ENCODE measurements around the gene B4GALT5. TPM values are rescaled to one million over a fixed set of nuclear protein-coding genes. Genes with fewer than 3 reads are reported as not detected.

Gene B4GALT5
- total and polyA plus RNA-seq, 7 experiments from 2014 or later = 0.14 to 23.1 (median 3.6) TPM

- DNase-seq (no peak), ATAC-seq (peak; percentile 18)
- Mint-ChIP-seq H3K27ac (peak overlapping the region in 1 of 9 donors; percentile 97), H3K27me3 (peaks cover 0 to 17% (median 4%) of the 10 kb centered on the region in 5 donors), H3K4me3 (peak overlapping the region in 1 of 10 donors; percentile 61), H3K4me1 (peaks cover 0 to 78% (median 0%) of the 10 kb centered on the region in 7 donors), H3K9me3 (peaks cover 0 to 17% (median 0%) of the 10 kb centered on the region in 11 donors), H3K36me3 (peaks cover 0 to 41% (median 0%) of the 10 kb centered on the region in 5 donors)
- Histone ChIP-seq H3K27me3 (ENCODE audit: control insufficient read depth in 2 of 2, insufficient read depth in 2 of 2, low read length in 2 of 2) (no peaks in the 10 kb centered on the region), H3K9me3 (ENCODE audit: control insufficient read depth in 2 of 3, low read length in 3 of 3) (no peaks in the 10 kb centered on the region), H3K4me1 (ENCODE audit: control insufficient read depth in 2 of 2, insufficient read depth in 2 of 2, low read length in 2 of 2) (peaks cover 0 to 27% of the 10 kb centered on the region in 2 donors), H3K27ac (ENCODE audit: low read depth, low read length) (no peak overlapping the region), H3K36me3 (ENCODE audit: control insufficient read depth in 2 of 3, insufficient read depth in 3 of 3, low read length in 3 of 3) (no peaks in the 10 kb centered on the region), H3K4me3 (ENCODE audit: low read length) (no peak overlapping the region)
- intact Hi-C loops (cut with micrococcal nuclease) = loop anchor here in 1 of 2 donors (5.0 to 10.0 kb wide), 3 partner anchors 212 to 1812 kb away; partner anchors contain the start of gene PTPN1
- ChIA-PET CTCF (no interaction called here), POLR2A (no interaction called here)
These were observed 123.3 kb downstream of the B4GALT5 start for GRCh38 chr20:49590163-49591017.

- peaks cover 0 to 77% (median 0%) of the 10 kb centered on the region in 7 donors for H3K4me1 Mint-ChIP-seq
- CTCF ChIA-PET = no interaction called here
- H3K36me3 Mint-ChIP-seq = peaks cover 0 to 37% (median 0%) of the 10 kb centered on the region in 5 donors
- peaks cover 0 to 15% (median 9%) of the 10 kb centered on the region in 5 donors for H3K27me3 Mint-ChIP-seq
- no peaks in the 10 kb centered on the region for H3K9me3 ChIP-seq (ENCODE audit: control insufficient read depth in 2 of 3, low read length in 3 of 3)
- no peak overlapping the region for H3K4me3 ChIP-seq (ENCODE audit: low read length)
- DNase-seq = no peak
- H3K36me3 ChIP-seq (ENCODE audit: control insufficient read depth in 2 of 3, insufficient read depth in 3 of 3, low read length in 3 of 3) = no peaks in the 10 kb centered on the region
- H3K9me3 Mint-ChIP-seq = peaks cover 0 to 17% (median 0%) of the 10 kb centered on the region in 11 donors
- no peak overlapping the region for H3K27ac ChIP-seq (ENCODE audit: low read depth, low read length)
- peak overlapping the region in 1 of 10 donors; percentile 61 for H3K4me3 Mint-ChIP-seq
- H3K27ac Mint-ChIP-seq = peak overlapping the region in 1 of 9 donors; percentile 97
- intact Hi-C loops (cut with micrococcal nuclease) = loop anchor here in 1 of 2 donors (5.0 to 10.0 kb wide), 3 partner anchors 213 to 1813 kb away; partner anchors contain the start of gene PTPN1
- POLR2A ChIA-PET = no interaction called here
- no peak for ATAC-seq
- no peaks in the 10 kb centered on the region for H3K27me3 ChIP-seq (ENCODE audit: control insufficient read depth in 2 of 2, insufficient read depth in 2 of 2, low read length in 2 of 2)
- peaks cover 0 to 23% of the 10 kb centered on the region in 2 donors for H3K4me1 ChIP-seq (ENCODE audit: control insufficient read depth in 2 of 2, insufficient read depth in 2 of 2, low read length in 2 of 2)
These were observed 123.9 kb downstream of the B4GALT5 start for GRCh38 chr20:49589747-49590146.

- DNase-seq (no peak), ATAC-seq (no peak)
- Mint-ChIP-seq H3K4me3 (no peak overlapping the region), H3K9me3 (peaks cover 0 to 17% (median 6%) of the 10 kb centered on the region in 11 donors), H3K36me3 (peaks cover 0 to 38% (median 0%) of the 10 kb centered on the region in 5 donors), H3K4me1 (peaks cover 0 to 64% (median 0%) of the 10 kb centered on the region in 7 donors), H3K27ac (peak overlapping the region in 1 of 9 donors; percentile 43), H3K27me3 (peaks cover 0 to 19% (median 14%) of the 10 kb centered on the region in 5 donors)
- Histone ChIP-seq H3K27ac (ENCODE audit: low read depth, low read length) (no peak overlapping the region), H3K36me3 (ENCODE audit: control insufficient read depth in 2 of 3, insufficient read depth in 3 of 3, low read length in 3 of 3) (no peaks in the 10 kb centered on the region), H3K4me3 (ENCODE audit: low read length) (no peak overlapping the region), H3K4me1 (ENCODE audit: control insufficient read depth in 2 of 2, insufficient read depth in 2 of 2, low read length in 2 of 2) (peaks cover 0 to 3% of the 10 kb centered on the region in 2 donors), H3K27me3 (ENCODE audit: control insufficient read depth in 2 of 2, insufficient read depth in 2 of 2, low read length in 2 of 2) (no peaks in the 10 kb centered on the region), H3K9me3 (ENCODE audit: control insufficient read depth in 2 of 3, low read length in 3 of 3) (peaks cover 0 to 8% (median 0%) of the 10 kb centered on the region in 3 experiments)
- ChIA-PET POLR2A (no interaction called here), CTCF (interaction anchor here (0.7 kb wide), 1 partner anchor 206 kb away, joined by 3 read pairs; no protein-coding TSS in a partner anchor)
- intact Hi-C loops (cut with micrococcal nuclease) = no loop called here
These were observed 126.5 kb downstream of the B4GALT5 start for GRCh38 chr20:49587111-49587570.

GRCh38 chr20:49585585-49586245, 128.0 kb downstream of the B4GALT5 start:
- Mint-ChIP-seq H3K36me3 (peaks cover 0 to 36% (median 0%) of the 10 kb centered on the region in 5 donors), H3K27me3 (peaks cover 0 to 19% (median 14%) of the 10 kb centered on the region in 5 donors)
- CTCF ChIA-PET = no interaction called here

GRCh38 chr20:49584418-49585382, 129.0 kb downstream of the B4GALT5 start:
- ATAC-seq (peak; percentile 19), DNase-seq (no peak)
- no peak overlapping the region for H3K4me3 Mint-ChIP-seq
- H3K4me1 ChIP-seq (ENCODE audit: control insufficient read depth in 2 of 2, insufficient read depth in 2 of 2, low read length in 2 of 2) = peaks cover 0 to 3% of the 10 kb centered on the region in 2 donors
- ChIA-PET CTCF (no interaction called here), POLR2A (no interaction called here)
- intact Hi-C loops (cut with micrococcal nuclease) = no loop called here
- peak overlapping the region in 1 of 9 donors; percentile 47 for H3K27ac Mint-ChIP-seq
- H3K27ac ChIP-seq (ENCODE audit: low read depth, low read length) = no peak overlapping the region
- peaks cover 0 to 8% (median 0%) of the 10 kb centered on the region in 3 experiments for H3K9me3 ChIP-seq (ENCODE audit: control insufficient read depth in 2 of 3, low read length in 3 of 3)
- no peaks in the 10 kb centered on the region for H3K27me3 ChIP-seq (ENCODE audit: control insufficient read depth in 2 of 2, insufficient read depth in 2 of 2, low read length in 2 of 2)
- H3K36me3 ChIP-seq (ENCODE audit: control insufficient read depth in 2 of 3, insufficient read depth in 3 of 3, low read length in 3 of 3) = no peaks in the 10 kb centered on the region
- H3K9me3 Mint-ChIP-seq = peaks cover 0 to 8% (median 4%) of the 10 kb centered on the region in 11 donors
- peaks cover 0 to 20% (median 14%) of the 10 kb centered on the region in 5 donors for H3K27me3 Mint-ChIP-seq
- no peak overlapping the region for H3K4me3 ChIP-seq (ENCODE audit: low read length)
- peaks cover 0 to 27% (median 0%) of the 10 kb centered on the region in 5 donors for H3K36me3 Mint-ChIP-seq
- H3K4me1 Mint-ChIP-seq = peaks cover 0 to 54% (median 0%) of the 10 kb centered on the region in 7 donors

More at GRCh38 chr20:49585585-49586245, 128.0 kb downstream of the B4GALT5 start:
- Mint-ChIP-seq H3K9me3 (peaks cover 0 to 16% (median 6%) of the 10 kb centered on the region in 11 donors), H3K27ac (peak overlapping the region in 1 of 9 donors; percentile 55), H3K4me3 (no peak overlapping the region), H3K4me1 (peaks cover 0 to 59% (median 0%) of the 10 kb centered on the region in 7 donors)
- H3K27ac ChIP-seq (ENCODE audit: low read depth, low read length) = no peak overlapping the region
- peaks cover 0 to 3% of the 10 kb centered on the region in 2 donors for H3K4me1 ChIP-seq (ENCODE audit: control insufficient read depth in 2 of 2, insufficient read depth in 2 of 2, low read length in 2 of 2)
- no peak for DNase-seq
- H3K4me3 ChIP-seq (ENCODE audit: low read length) = no peak overlapping the region
- intact Hi-C loops (cut with micrococcal nuclease) = no loop called here
- H3K9me3 ChIP-seq (ENCODE audit: control insufficient read depth in 2 of 3, low read length in 3 of 3) = peaks cover 0 to 8% (median 0%) of the 10 kb centered on the region in 3 experiments
- ATAC-seq = no peak
- POLR2A ChIA-PET = interaction anchor here (0.6 kb wide), 1 partner anchor 1146 kb away, joined by 5 read pairs; the partner anchor contains the start of gene PARD6B
- no peaks in the 10 kb centered on the region for H3K36me3 ChIP-seq (ENCODE audit: control insufficient read depth in 2 of 3, insufficient read depth in 3 of 3, low read length in 3 of 3)
- no peaks in the 10 kb centered on the region for H3K27me3 ChIP-seq (ENCODE audit: control insufficient read depth in 2 of 2, insufficient read depth in 2 of 2, low read length in 2 of 2)
